ENCODE results near the gene EHD1. TPM values are rescaled to one million over a fixed set of nuclear protein-coding genes. Genes with fewer than 3 reads are reported as not detected.

Gene EHD1
- total RNA-seq, 1 donor from 2014 or later, result 19.8 TPM

GRCh38 chr11:64911689-64912088, 33.3 kb upstream of the EHD1 start:
- H4K20me1 ChIP-seq (ENCODE audit: low read depth), result peaks cover 4% of the 10 kb centered on the region
- Mint-ChIP-seq H3K4me1 (peaks cover 12% of the 10 kb centered on the region), H3K27me3 (ENCODE audit: insufficient read depth, low read depth) (peaks cover 4% of the 10 kb centered on the region)

DNA sequence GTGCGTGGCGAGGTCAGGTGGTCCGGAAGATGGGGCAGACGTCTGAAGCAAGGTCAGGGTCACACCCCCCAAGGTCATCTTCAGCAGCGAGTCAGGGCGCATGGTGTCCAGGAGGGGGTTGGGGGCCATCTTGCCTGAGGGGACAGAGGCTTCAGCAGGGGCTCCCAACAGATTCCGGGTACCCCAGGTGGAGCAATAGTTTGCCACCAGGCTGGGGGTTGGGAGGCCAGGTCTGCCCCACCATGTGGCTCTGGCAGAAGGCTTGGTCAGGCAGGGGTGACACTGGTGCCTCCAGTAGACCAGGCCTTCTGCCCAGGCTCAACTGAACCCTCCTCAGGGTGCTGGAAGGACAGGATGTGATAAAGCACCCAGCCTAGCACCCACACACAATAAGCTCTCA, 32.7 kb upstream of the EHD1 start:
- peaks cover 4% of the 10 kb centered on the region for H3K27me3 Mint-ChIP-seq (ENCODE audit: insufficient read depth, low read depth)
- no peak overlapping the region for H3K27ac ChIP-seq

More at GRCh38 chr11:64911689-64912088, 33.3 kb upstream of the EHD1 start:
- Histone ChIP-seq H3K4me3 (no peak overlapping the region), H3K36me3 (no peaks in the 10 kb centered on the region), H3K4me1 (peaks cover 9% of the 10 kb centered on the region), H3K4me2 (no peak overlapping the region), H3F3A (ENCODE audit: low read depth) (no peaks in the 10 kb centered on the region), H3K27me3 (no peaks in the 10 kb centered on the region), H3K27ac (no peak overlapping the region), H2AFZ (replicated peaks) (no peak overlapping the region), H3K9ac (no peak overlapping the region), H3K79me2 (ENCODE audit: low read depth) (peaks cover 6% of the 10 kb centered on the region), H3K9me3 (ENCODE audit: low read depth) (no peaks in the 10 kb centered on the region)
- TF ChIP-seq, protein P1, sequence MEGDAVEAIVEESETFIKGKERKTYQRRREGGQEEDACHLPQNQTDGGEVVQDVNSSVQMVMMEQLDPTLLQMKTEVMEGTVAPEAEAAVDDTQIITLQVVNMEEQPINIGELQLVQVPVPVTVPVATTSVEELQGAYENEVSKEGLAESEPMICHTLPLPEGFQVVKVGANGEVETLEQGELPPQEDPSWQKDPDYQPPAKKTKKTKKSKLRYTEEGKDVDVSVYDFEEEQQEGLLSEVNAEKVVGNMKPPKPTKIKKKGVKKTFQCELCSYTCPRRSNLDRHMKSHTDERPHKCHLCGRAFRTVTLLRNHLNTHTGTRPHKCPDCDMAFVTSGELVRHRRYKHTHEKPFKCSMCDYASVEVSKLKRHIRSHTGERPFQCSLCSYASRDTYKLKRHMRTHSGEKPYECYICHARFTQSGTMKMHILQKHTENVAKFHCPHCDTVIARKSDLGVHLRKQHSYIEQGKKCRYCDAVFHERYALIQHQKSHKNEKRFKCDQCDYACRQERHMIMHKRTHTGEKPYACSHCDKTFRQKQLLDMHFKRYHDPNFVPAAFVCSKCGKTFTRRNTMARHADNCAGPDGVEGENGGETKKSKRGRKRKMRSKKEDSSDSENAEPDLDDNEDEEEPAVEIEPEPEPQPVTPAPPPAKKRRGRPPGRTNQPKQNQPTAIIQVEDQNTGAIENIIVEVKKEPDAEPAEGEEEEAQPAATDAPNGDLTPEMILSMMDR (IDR thresholded peaks at IDR 0.05), result no peak
- TF ChIP-seq EZH2phosphoT487 (IDR thresholded peaks at IDR 0.05), result no peak
- TF ChIP-seq EZH2 (IDR thresholded peaks at IDR 0.05), result no peak
- H3K27ac Mint-ChIP-seq, result no peak overlapping the region
- DNase-seq (ENCODE audit: low spot score), result no peak
- no peak overlapping the region for H3K4me3 Mint-ChIP-seq
- H3K9me3 Mint-ChIP-seq, result no peaks in the 10 kb centered on the region
- H3K36me3 Mint-ChIP-seq, result peaks cover 4% of the 10 kb centered on the region

GRCh38 chr11:64910451-64911093, 32.2 kb upstream of the EHD1 start:
- H3K79me2 ChIP-seq (ENCODE audit: low read depth), result no peaks in the 10 kb centered on the region
- TF ChIP-seq EZH2 (IDR thresholded peaks at IDR 0.05) (no peak), EZH2phosphoT487 (IDR thresholded peaks at IDR 0.05) (no peak)
- TF ChIP-seq, protein P1 (IDR thresholded peaks at IDR 0.05), result no peak
- DNase-seq (ENCODE audit: low spot score), result no peak
- peaks cover 1% of the 10 kb centered on the region for H3K4me1 ChIP-seq
- no peaks in the 10 kb centered on the region for H3F3A ChIP-seq (ENCODE audit: low read depth)
- no peak overlapping the region for H3K27ac Mint-ChIP-seq
- H3K27me3 Mint-ChIP-seq (ENCODE audit: insufficient read depth, low read depth), result peaks cover 4% of the 10 kb centered on the region
- no peak overlapping the region for H3K4me3 Mint-ChIP-seq
- no peaks in the 10 kb centered on the region for H4K20me1 ChIP-seq (ENCODE audit: low read depth)
- H3K4me3 ChIP-seq, result no peak overlapping the region
- no peak overlapping the region for H3K27ac ChIP-seq
- H3K9ac ChIP-seq, result no peak overlapping the region
- peaks cover 4% of the 10 kb centered on the region for H3K36me3 Mint-ChIP-seq
- no peaks in the 10 kb centered on the region for H3K9me3 ChIP-seq (ENCODE audit: low read depth)
- peaks cover 2% of the 10 kb centered on the region for H3K4me1 Mint-ChIP-seq
- no peaks in the 10 kb centered on the region for H3K27me3 ChIP-seq
- no peak overlapping the region for H3K4me2 ChIP-seq
- no peak overlapping the region for H2AFZ ChIP-seq (replicated peaks)
- no peaks in the 10 kb centered on the region for H3K9me3 Mint-ChIP-seq
- H3K36me3 ChIP-seq, result no peaks in the 10 kb centered on the region

More for the DNA sequence above, 32.7 kb upstream of the EHD1 start:
- peaks cover under 1% of the 10 kb centered on the region for H3K79me2 ChIP-seq (ENCODE audit: low read depth)
- H2AFZ ChIP-seq (replicated peaks), result no peak overlapping the region
- H4K20me1 ChIP-seq (ENCODE audit: low read depth), result peaks cover 2% of the 10 kb centered on the region
- H3K9me3 ChIP-seq (ENCODE audit: low read depth), result no peaks in the 10 kb centered on the region
- peaks cover 7% of the 10 kb centered on the region for H3K4me1 ChIP-seq
- no peak overlapping the region for H3K9ac ChIP-seq
- TF ChIP-seq EZH2phosphoT487 (IDR thresholded peaks at IDR 0.05) (no peak), EZH2 (IDR thresholded peaks at IDR 0.05) (no peak)
- TF ChIP-seq, protein P1 (IDR thresholded peaks at IDR 0.05), result no peak
- Mint-ChIP-seq H3K9me3 (no peaks in the 10 kb centered on the region), H3K36me3 (peaks cover 4% of the 10 kb centered on the region), H3K27ac (no peak overlapping the region), H3K4me1 (peaks cover 7% of the 10 kb centered on the region), H3K4me3 (no peak overlapping the region)
- H3F3A ChIP-seq (ENCODE audit: low read depth), result no peaks in the 10 kb centered on the region
- H3K27me3 ChIP-seq, result no peaks in the 10 kb centered on the region
- H3K36me3 ChIP-seq, result no peaks in the 10 kb centered on the region
- DNase-seq (ENCODE audit: low spot score), result no peak
- H3K4me3 ChIP-seq, result no peak overlapping the region
- no peak overlapping the region for H3K4me2 ChIP-seq

Data from neural progenitor cell (in vitro differentiated cells).